ENCODE data around the gene INCENP.

The INCENP gene

GRCh38 chr11:62108017-62108750 is 15.6 kb upstream of the INCENP start:
- Histone ChIP-seq H3K4me3 (ENCODE audit: low read length) (no peak overlapping the region), H3K27me3 (ENCODE audit: control insufficient read depth, insufficient read depth, low read length) (no peaks in the 10 kb centered on the region), H3K9ac (ENCODE audit: low read length) (no peak overlapping the region), H3K27ac (ENCODE audit: low read depth, low read length) (no peak overlapping the region), H3K36me3 (ENCODE audit: control insufficient read depth, insufficient read depth, low read length) (no peaks in the 10 kb centered on the region), H3K4me1 (ENCODE audit: control insufficient read depth, insufficient read depth, low read length) (peaks cover 6% of the 10 kb centered on the region)

- no peak overlapping the region for H3K27ac ChIP-seq (ENCODE audit: low read depth, low read length)
- H3K36me3 ChIP-seq (ENCODE audit: control insufficient read depth, insufficient read depth, low read length) = no peaks in the 10 kb centered on the region
Measured at GRCh38 chr11:62108971-62109404, 14.8 kb upstream of the INCENP start.

GRCh38 chr11:62115085-62115694 is 8.6 kb upstream of the INCENP start:
- no peak overlapping the region for H3K4me3 ChIP-seq (ENCODE audit: low read length)
- no peak overlapping the region for H3K27ac ChIP-seq (ENCODE audit: low read depth, low read length)
- H3K36me3 ChIP-seq (ENCODE audit: control insufficient read depth, insufficient read depth, low read length) = no peaks in the 10 kb centered on the region
- H3K4me1 ChIP-seq (ENCODE audit: control insufficient read depth, insufficient read depth, low read length) = no peaks in the 10 kb centered on the region
- no peaks in the 10 kb centered on the region for H3K27me3 ChIP-seq (ENCODE audit: control insufficient read depth, insufficient read depth, low read length)
- no peak overlapping the region for H3K9ac ChIP-seq (ENCODE audit: low read length)

More at GRCh38 chr11:62108971-62109404, 14.8 kb upstream of the INCENP start:
- H3K9ac ChIP-seq (ENCODE audit: low read length) = no peak overlapping the region
- peaks cover 6% of the 10 kb centered on the region for H3K4me1 ChIP-seq (ENCODE audit: control insufficient read depth, insufficient read depth, low read length)
- H3K27me3 ChIP-seq (ENCODE audit: control insufficient read depth, insufficient read depth, low read length) = no peaks in the 10 kb centered on the region
- H3K4me3 ChIP-seq (ENCODE audit: low read length) = no peak overlapping the region

- no peak overlapping the region for H3K9ac ChIP-seq (ENCODE audit: low read length)
Measured at GRCh38 chr11:62116451-62116850, 7.4 kb upstream of the INCENP start.

GRCh38 chr11:62119569-62119968 is 4.2 kb upstream of the INCENP start:
- no peaks in the 10 kb centered on the region for H3K36me3 ChIP-seq (ENCODE audit: control insufficient read depth, insufficient read depth, low read length)
- no peak overlapping the region for H3K27ac ChIP-seq (ENCODE audit: low read depth, low read length)
- no peak overlapping the region for H3K9ac ChIP-seq (ENCODE audit: low read length)
- no peaks in the 10 kb centered on the region for H3K27me3 ChIP-seq (ENCODE audit: control insufficient read depth, insufficient read depth, low read length)
- peaks cover 6% of the 10 kb centered on the region for H3K4me1 ChIP-seq (ENCODE audit: control insufficient read depth, insufficient read depth, low read length)
- no peak overlapping the region for H3K4me3 ChIP-seq (ENCODE audit: low read length)

More at GRCh38 chr11:62116451-62116850, 7.4 kb upstream of the INCENP start:
- Histone ChIP-seq H3K27me3 (ENCODE audit: control insufficient read depth, insufficient read depth, low read length) (no peaks in the 10 kb centered on the region), H3K4me3 (ENCODE audit: low read length) (no peak overlapping the region), H3K36me3 (ENCODE audit: control insufficient read depth, insufficient read depth, low read length) (no peaks in the 10 kb centered on the region), H3K4me1 (ENCODE audit: control insufficient read depth, insufficient read depth, low read length) (no peaks in the 10 kb centered on the region), H3K27ac (ENCODE audit: low read depth, low read length) (no peak overlapping the region)

- H3K9ac ChIP-seq (ENCODE audit: low read length) = no peak overlapping the region
- H3K27me3 ChIP-seq (ENCODE audit: control insufficient read depth, insufficient read depth, low read length) = no peaks in the 10 kb centered on the region
- H3K4me3 ChIP-seq (ENCODE audit: low read length) = no peak overlapping the region
- no peaks in the 10 kb centered on the region for H3K36me3 ChIP-seq (ENCODE audit: control insufficient read depth, insufficient read depth, low read length)
- H3K27ac ChIP-seq (ENCODE audit: low read depth, low read length) = no peak overlapping the region
- peaks cover 10% of the 10 kb centered on the region for H3K4me1 ChIP-seq (ENCODE audit: control insufficient read depth, insufficient read depth, low read length)
Measured at GRCh38 chr11:62120001-62120400, 3.8 kb upstream of the INCENP start.

- Histone ChIP-seq H3K27me3 (ENCODE audit: control insufficient read depth, insufficient read depth, low read length) (no peaks in the 10 kb centered on the region), H3K36me3 (ENCODE audit: control insufficient read depth, insufficient read depth, low read length) (no peaks in the 10 kb centered on the region), H3K27ac (ENCODE audit: low read depth, low read length) (no peak overlapping the region), H3K4me1 (ENCODE audit: control insufficient read depth, insufficient read depth, low read length) (peaks cover 10% of the 10 kb centered on the region), H3K4me3 (ENCODE audit: low read length) (no peak overlapping the region), H3K9ac (ENCODE audit: low read length) (no peak overlapping the region)
Measured at GRCh38 chr11:62120431-62120830, 3.4 kb upstream of the INCENP start.

- Histone ChIP-seq H3K27ac (ENCODE audit: low read depth, low read length) (no peak overlapping the region), H3K9ac (ENCODE audit: low read length) (no peak overlapping the region), H3K4me1 (ENCODE audit: control insufficient read depth, insufficient read depth, low read length) (peaks cover 10% of the 10 kb centered on the region), H3K27me3 (ENCODE audit: control insufficient read depth, insufficient read depth, low read length) (no peaks in the 10 kb centered on the region), H3K4me3 (ENCODE audit: low read length) (no peak overlapping the region), H3K36me3 (ENCODE audit: control insufficient read depth, insufficient read depth, low read length) (no peaks in the 10 kb centered on the region)
Measured at GRCh38 chr11:62122076-62122475, 1.7 kb upstream of the INCENP start.

- Histone ChIP-seq H3K27me3 (ENCODE audit: control insufficient read depth, insufficient read depth, low read length) (no peaks in the 10 kb centered on the region), H3K4me1 (ENCODE audit: control insufficient read depth, insufficient read depth, low read length) (peaks cover 10% of the 10 kb centered on the region), H3K27ac (ENCODE audit: low read depth, low read length) (peak overlapping the region; percentile 27), H3K36me3 (ENCODE audit: control insufficient read depth, insufficient read depth, low read length) (peaks cover 5% of the 10 kb centered on the region), H3K9ac (ENCODE audit: low read length) (peak overlapping the region; percentile 50), H3K4me3 (ENCODE audit: low read length) (peak overlapping the region; percentile 89)
Measured at GRCh38 chr11:62124186-62125113, 639 bp downstream of the INCENP start.

- no peak overlapping the region for H3K27ac ChIP-seq (ENCODE audit: low read depth, low read length)
- H3K27me3 ChIP-seq (ENCODE audit: control insufficient read depth, insufficient read depth, low read length) = no peaks in the 10 kb centered on the region
- no peak overlapping the region for H3K9ac ChIP-seq (ENCODE audit: low read length)
- H3K4me3 ChIP-seq (ENCODE audit: low read length) = no peak overlapping the region
- peaks cover 5% of the 10 kb centered on the region for H3K36me3 ChIP-seq (ENCODE audit: control insufficient read depth, insufficient read depth, low read length)
- H3K4me1 ChIP-seq (ENCODE audit: control insufficient read depth, insufficient read depth, low read length) = peaks cover 10% of the 10 kb centered on the region
Measured at GRCh38 chr11:62125316-62125715, 1.5 kb downstream of the INCENP start.

GRCh38 chr11:62125881-62126280 is 2.1 kb downstream of the INCENP start:
- H3K36me3 ChIP-seq (ENCODE audit: control insufficient read depth, insufficient read depth, low read length) = peaks cover 5% of the 10 kb centered on the region
- H3K4me3 ChIP-seq (ENCODE audit: low read length) = no peak overlapping the region
- H3K27me3 ChIP-seq (ENCODE audit: control insufficient read depth, insufficient read depth, low read length) = no peaks in the 10 kb centered on the region
- H3K4me1 ChIP-seq (ENCODE audit: control insufficient read depth, insufficient read depth, low read length) = peaks cover 10% of the 10 kb centered on the region
- no peak overlapping the region for H3K27ac ChIP-seq (ENCODE audit: low read depth, low read length)
- no peak overlapping the region for H3K9ac ChIP-seq (ENCODE audit: low read length)

- no peak overlapping the region for H3K4me3 ChIP-seq (ENCODE audit: low read length)
- peaks cover 5% of the 10 kb centered on the region for H3K36me3 ChIP-seq (ENCODE audit: control insufficient read depth, insufficient read depth, low read length)
- H3K4me1 ChIP-seq (ENCODE audit: control insufficient read depth, insufficient read depth, low read length) = peaks cover 10% of the 10 kb centered on the region
- H3K9ac ChIP-seq (ENCODE audit: low read length) = no peak overlapping the region
- H3K27ac ChIP-seq (ENCODE audit: low read depth, low read length) = no peak overlapping the region
- no peaks in the 10 kb centered on the region for H3K27me3 ChIP-seq (ENCODE audit: control insufficient read depth, insufficient read depth, low read length)
Measured at GRCh38 chr11:62127426-62127825, 3.6 kb downstream of the INCENP start.
